Peyer's patch (tissue), 4 donors: ENCODE results near the gene COL4A5.

Experiments
- POLR2A ChIP-seq, 2 donors: fragments of 450-650 bp; IDR thresholded peaks; one replicate each; pipeline ENCODE4 v1.5.1; 2017; ENCODE audit warnings: antibody characterized with exemption in 2 of 2, mild to moderate bottlenecking in 2 of 2, moderate library complexity in 2 of 2
- TF ChIP-seq, protein P1 (sequence below), 6 experiments: fragments of 450-650 bp in 4 of 6; fragments of 200-600 bp in 2 of 6; sonication (generic) in 1 of 6; IDR thresholded peaks; one replicate each; pipeline ENCODE4 v1.5.1; 2017 to 2019; ENCODE audit warnings: antibody characterized with exemption in 6 of 6, mild to moderate bottlenecking in 3 of 6, moderate library complexity in 1 of 6

DNA sequence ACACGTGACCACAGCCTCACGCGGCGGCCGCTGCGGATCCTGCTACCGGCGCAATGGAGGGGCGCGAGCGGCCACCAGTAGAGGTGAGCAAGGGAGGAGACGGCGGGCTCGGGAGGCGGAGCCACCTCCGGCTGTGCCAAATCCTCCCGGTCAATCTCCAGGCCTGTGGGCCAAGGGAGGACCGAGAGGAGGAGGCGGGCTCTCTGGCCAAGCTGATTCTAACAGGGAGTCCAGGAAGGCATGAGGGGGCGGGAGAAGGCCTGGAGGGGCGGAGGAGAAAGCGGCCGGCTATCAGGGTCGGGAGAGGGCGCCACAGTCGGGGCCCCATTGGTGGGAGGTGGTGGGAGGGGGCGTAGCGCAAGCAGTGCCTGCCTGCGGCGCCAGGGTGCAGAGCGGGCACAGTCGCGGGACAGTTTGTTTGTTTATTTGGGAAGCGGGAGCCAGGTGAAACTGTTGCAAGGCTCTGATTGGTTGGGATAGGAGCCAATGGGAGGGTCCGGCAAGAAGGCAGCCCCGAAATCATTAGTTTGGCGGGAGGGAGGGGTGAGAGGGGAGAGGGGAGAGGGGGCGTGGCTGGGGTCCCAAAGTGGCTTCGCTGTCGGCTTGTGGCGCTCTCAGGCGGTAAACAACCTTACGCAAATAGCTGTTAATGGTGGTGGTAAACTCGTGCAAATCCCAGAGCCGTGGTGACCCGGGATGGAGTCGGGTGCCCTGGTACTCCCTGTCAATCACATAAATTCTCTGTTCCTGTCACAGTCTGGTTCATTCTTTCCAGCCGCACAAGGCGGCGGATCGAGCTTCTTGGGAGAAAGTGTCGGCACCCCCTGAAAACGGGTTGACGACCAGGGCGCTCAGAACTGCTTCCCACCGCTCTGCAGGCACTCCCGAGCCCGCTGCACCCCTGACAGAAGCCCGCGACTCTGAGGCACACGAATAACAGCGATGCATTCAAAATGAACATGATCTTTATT lies 297.2 kb downstream of the COL4A5 start, which contains the start of gene IRS4:
- TF ChIP-seq POLR2A (IDR thresholded peaks at IDR 0.05), result no peak
- TF ChIP-seq, protein P1, sequence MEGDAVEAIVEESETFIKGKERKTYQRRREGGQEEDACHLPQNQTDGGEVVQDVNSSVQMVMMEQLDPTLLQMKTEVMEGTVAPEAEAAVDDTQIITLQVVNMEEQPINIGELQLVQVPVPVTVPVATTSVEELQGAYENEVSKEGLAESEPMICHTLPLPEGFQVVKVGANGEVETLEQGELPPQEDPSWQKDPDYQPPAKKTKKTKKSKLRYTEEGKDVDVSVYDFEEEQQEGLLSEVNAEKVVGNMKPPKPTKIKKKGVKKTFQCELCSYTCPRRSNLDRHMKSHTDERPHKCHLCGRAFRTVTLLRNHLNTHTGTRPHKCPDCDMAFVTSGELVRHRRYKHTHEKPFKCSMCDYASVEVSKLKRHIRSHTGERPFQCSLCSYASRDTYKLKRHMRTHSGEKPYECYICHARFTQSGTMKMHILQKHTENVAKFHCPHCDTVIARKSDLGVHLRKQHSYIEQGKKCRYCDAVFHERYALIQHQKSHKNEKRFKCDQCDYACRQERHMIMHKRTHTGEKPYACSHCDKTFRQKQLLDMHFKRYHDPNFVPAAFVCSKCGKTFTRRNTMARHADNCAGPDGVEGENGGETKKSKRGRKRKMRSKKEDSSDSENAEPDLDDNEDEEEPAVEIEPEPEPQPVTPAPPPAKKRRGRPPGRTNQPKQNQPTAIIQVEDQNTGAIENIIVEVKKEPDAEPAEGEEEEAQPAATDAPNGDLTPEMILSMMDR (IDR thresholded peaks at IDR 0.05), result no peak
